HCT116 (cell line): ENCODE results near the gene RAPGEF3. TPM values are rescaled to one million over a fixed set of nuclear protein-coding genes. Genes with fewer than 3 reads are reported as not detected.

Experiments
- ATAC-seq: fragments of 200-7000 bp; cut with Tn5 transposase; 2 replicates; pipeline ENCODE4 v1.9.1; 2020; ENCODE audit warnings: mild to moderate bottlenecking, moderate library complexity
- BruUV-seq: library from RNA; stranded (reverse); fragments of 400-500 nt; replicated peaks from 2 replicates; lab custom pipeline; 2021; lab: Mats Ljungman, UMichigan
- CTCF ChIA-PET: fragments of 300-600 bp; sonication (Branson Sonifier 250); formaldehyde crosslinking; loops from one replicate; lab custom pipeline; 2021; ENCODE audit warnings: antibody characterized with exemption; lab: Charles Lee
- POLR2A ChIA-PET: fragments of 300-600, 350-600 bp; sonication (Branson Sonifier 250); formaldehyde crosslinking; loops from one replicate; lab custom pipeline; 2021; ENCODE audit warnings: antibody characterized with exemption; lab: Charles Lee
- RAD21 ChIA-PET, 2 experiments: fragments of 300-600 bp; sonication (Branson Sonifier 250); formaldehyde crosslinking; loops; one replicate each; lab custom pipeline; 2023; ENCODE audit warnings: low total read pairs in 2 of 2; ENCODE audit not compliant: uncharacterized antibody in 2 of 2, unreplicated experiment in 2 of 2, low non-redundant PET in 1 of 2; lab: Charles Lee
- DNase-seq: peaks from one replicate; pipeline ENCODE4 v3.0.0-alpha.2; 2010; ENCODE audit warnings: low read depth, low spot score
- H2AFZ ChIP-seq: fragments of 200-600 bp; shearing (Covaris generic), sonication (generic); 2 replicates; pipeline ENCODE4 v1.6.1; 2017; ENCODE audit warnings: low read depth, mixed run types, mixed read lengths, antibody characterized with exemption, low read length; ENCODE audit not compliant: poor library complexity, severe bottlenecking
- H3K27ac ChIP-seq: 2 replicates; pipeline ENCODE4 v1.5.1; 2012; ENCODE audit warnings: low read depth, low read length
- H3K27me3 ChIP-seq: fragments of 200-600 bp; sonication (generic); 2 replicates; pipeline ENCODE4 v1.6.1; 2016; ENCODE audit warnings: mixed run types, low read length, mixed read lengths; ENCODE audit not compliant: insufficient read depth
- H3K36me3 ChIP-seq, 2 experiments: fragments of 200-500 bp in 1 of 2; fragments of 200-600 bp in 1 of 2; sonication (Bioruptor generic) in 1 of 2; sonication (generic) in 1 of 2; 2 replicates each; pipeline versions ENCODE4 v1.5.1 to v1.6.1; 2014 to 2016; ENCODE audit warnings: low read length in 2 of 2, inconsistent platforms in 1 of 2, mixed read lengths in 1 of 2, mixed run types in 1 of 2; ENCODE audit not compliant: insufficient read depth in 2 of 2, control insufficient read depth in 1 of 2
- H3K4me1 ChIP-seq, 2 experiments: fragments of 200-600 bp in 1 of 2; sonication (generic) in 1 of 2; 2 replicates each; pipeline versions ENCODE4 v1.5.1 to v1.6.1; 2012 to 2017; ENCODE audit warnings: low read length in 2 of 2, inconsistent platforms in 1 of 2, mild to moderate bottlenecking in 1 of 2, mixed read lengths in 1 of 2, mixed run types in 1 of 2, moderate library complexity in 1 of 2; ENCODE audit not compliant: insufficient read depth in 2 of 2, control insufficient read depth in 1 of 2
- H3K4me2 ChIP-seq: fragments of 200-600 bp; sonication (generic); 2 replicates; pipeline ENCODE4 v1.6.1; 2017; ENCODE audit warnings: mixed run types, low read length, mixed read lengths
- H3K4me3 ChIP-seq, 2 experiments: fragments of 200-600 bp in 1 of 2; sonication (generic) in 1 of 2; replicated peaks in 1 of 2; 2 replicates each; pipeline ENCODE4 v1.5.1; 2011 to 2016; ENCODE audit warnings: low read length in 2 of 2, control low read depth in 1 of 2, low read depth in 1 of 2, mild to moderate bottlenecking in 1 of 2, mixed read lengths in 1 of 2, mixed run types in 1 of 2
- H3K79me2 ChIP-seq: fragments of 200-600 bp; sonication (generic); 2 replicates; pipeline ENCODE4 v1.6.1; 2017; ENCODE audit warnings: mild to moderate bottlenecking, mixed run types, low read length, moderate library complexity, mixed read lengths; ENCODE audit not compliant: insufficient read depth
- H3K9ac ChIP-seq: fragments of 200-600 bp; sonication (generic); 2 replicates; pipeline ENCODE4 v1.6.1; 2016; ENCODE audit warnings: low read length, mixed read lengths
- H3K9me2 ChIP-seq: fragments of 200-600 bp; sonication (generic), shearing (Covaris generic); 2 replicates; pipeline ENCODE4 v1.6.1; 2017; ENCODE audit warnings: mixed run types, mild to moderate bottlenecking, moderate library complexity; ENCODE audit not compliant: insufficient read depth
- H3K9me3 ChIP-seq, 2 experiments: fragments of 200-500 bp in 1 of 2; fragments of 200-600 bp in 1 of 2; sonication (Bioruptor generic) in 1 of 2; sonication (generic) in 1 of 2; 2 replicates each; pipeline ENCODE4 v1.6.1; 2014 to 2017; ENCODE audit warnings: low read length in 2 of 2, mixed read lengths in 2 of 2, inconsistent platforms in 1 of 2, low read depth in 1 of 2, mild to moderate bottlenecking in 1 of 2, mixed run types in 1 of 2, moderate library complexity in 1 of 2; ENCODE audit not compliant: control insufficient read depth in 1 of 2, insufficient read depth in 1 of 2
- H4K20me1 ChIP-seq: fragments of 200-600 bp; sonication (generic), shearing (Covaris generic); 2 replicates; pipeline ENCODE4 v1.6.1; 2017; ENCODE audit warnings: mixed run types, mild to moderate bottlenecking, moderate library complexity; ENCODE audit not compliant: insufficient read depth
- CBX3 ChIP-seq: IDR thresholded peaks from 2 replicates; pipeline ENCODE4 v1.6.1; 2012; ENCODE audit warnings: low read depth
- CEBPB ChIP-seq: IDR thresholded peaks from 2 replicates; pipeline ENCODE4 v1.6.1; 2012; ENCODE audit warnings: low read depth
- EGR1 ChIP-seq: IDR thresholded peaks from 2 replicates; pipeline ENCODE4 v1.6.1; 2012; ENCODE audit warnings: low read depth
- ELF1 ChIP-seq: IDR thresholded peaks from 2 replicates; pipeline ENCODE4 v1.6.1; 2012; ENCODE audit warnings: low read depth, borderline replicate concordance
- EZH2phosphoT487 ChIP-seq: fragments of 200-600 bp; IDR thresholded peaks from 2 replicates; pipeline ENCODE4 v1.6.1; 2018; ENCODE audit warnings: antibody characterized with exemption, borderline replicate concordance
- FOSL1 ChIP-seq: IDR thresholded peaks from 2 replicates; pipeline ENCODE4 v1.6.1; 2012; ENCODE audit warnings: low read depth
- JUND ChIP-seq: IDR thresholded peaks from 2 replicates; pipeline ENCODE4 v1.6.1; 2012
- MAX ChIP-seq: IDR thresholded peaks from 2 replicates; pipeline ENCODE4 v1.6.1; 2012
- RAD21 ChIP-seq: IDR thresholded peaks from 2 replicates; pipeline ENCODE4 v1.6.1; 2012; ENCODE audit warnings: low read depth, mild to moderate bottlenecking
- SIN3A ChIP-seq: IDR thresholded peaks from 2 replicates; pipeline ENCODE4 v1.6.1; 2012; ENCODE audit warnings: low read depth
- SRF ChIP-seq: IDR thresholded peaks from 2 replicates; pipeline ENCODE4 v1.6.1; 2012; ENCODE audit warnings: low read depth
- YY1 ChIP-seq: IDR thresholded peaks from 2 replicates; pipeline ENCODE4 v1.6.1; 2011; ENCODE audit warnings: low read length, low read depth, moderate library complexity, mild to moderate bottlenecking; ENCODE audit not compliant: insufficient replicate concordance; ENCODE audit errors: extremely low read depth
- ZFX ChIP-seq: fragments of 450-650 bp; IDR thresholded peaks from 2 replicates; pipeline ENCODE4 v1.6.1; 2017
- ZNF274 ChIP-seq: fragments of 200-500 bp; sonication (Bioruptor generic); IDR thresholded peaks from 2 replicates; pipeline ENCODE4 v1.6.1; 2014; ENCODE audit warnings: mild to moderate bottlenecking, low read depth, low read length, inconsistent platforms
- intact Hi-C: fragments of 100-400 bp; cut with micrococcal nuclease; formaldehyde crosslinking; loops from 2 replicates; pipeline ENCODE4 v1.10.0; 2022
- total RNA-seq: library from RNA; stranded (reverse); gene quantifications from one replicate; pipeline ENCODE4 v1.2.1, GENCODE V29; 2021; ENCODE audit not compliant: unreplicated experiment
- TF ChIP-seq, protein P1 (sequence below): IDR thresholded peaks from 2 replicates; pipeline ENCODE4 v1.6.1; 2011; ENCODE audit warnings: mild to moderate bottlenecking, low read length, moderate library complexity; ENCODE audit not compliant: insufficient replicate concordance; ENCODE audit errors: extremely low read depth
- TF ChIP-seq, protein P2 (sequence below): IDR thresholded peaks from 2 replicates; pipeline ENCODE4 v1.6.1; 2012

The RAPGEF3 gene
- total RNA-seq, 1 experiment from 2014 or later = 1.8 TPM

GRCh38 chr12:47722136-47722834 is 36.4 kb downstream of the RAPGEF3 start:
- no peak for TF ChIP-seq ZFX
- TF ChIP-seq RAD21 = no peak
- TF ChIP-seq, protein P1, sequence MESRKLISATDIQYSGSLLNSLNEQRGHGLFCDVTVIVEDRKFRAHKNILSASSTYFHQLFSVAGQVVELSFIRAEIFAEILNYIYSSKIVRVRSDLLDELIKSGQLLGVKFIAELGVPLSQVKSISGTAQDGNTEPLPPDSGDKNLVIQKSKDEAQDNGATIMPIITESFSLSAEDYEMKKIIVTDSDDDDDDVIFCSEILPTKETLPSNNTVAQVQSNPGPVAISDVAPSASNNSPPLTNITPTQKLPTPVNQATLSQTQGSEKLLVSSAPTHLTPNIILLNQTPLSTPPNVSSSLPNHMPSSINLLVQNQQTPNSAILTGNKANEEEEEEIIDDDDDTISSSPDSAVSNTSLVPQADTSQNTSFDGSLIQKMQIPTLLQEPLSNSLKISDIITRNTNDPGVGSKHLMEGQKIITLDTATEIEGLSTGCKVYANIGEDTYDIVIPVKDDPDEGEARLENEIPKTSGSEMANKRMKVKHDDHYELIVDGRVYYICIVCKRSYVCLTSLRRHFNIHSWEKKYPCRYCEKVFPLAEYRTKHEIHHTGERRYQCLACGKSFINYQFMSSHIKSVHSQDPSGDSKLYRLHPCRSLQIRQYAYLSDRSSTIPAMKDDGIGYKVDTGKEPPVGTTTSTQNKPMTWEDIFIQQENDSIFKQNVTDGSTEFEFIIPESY = no peak
- TF ChIP-seq EZH2phosphoT487 = no peak
- TF ChIP-seq FOSL1 = no peak
- TF ChIP-seq MAX = no peak
- H3K4me2 ChIP-seq = no peak overlapping the region
- no peaks in the 10 kb centered on the region for H3K27me3 ChIP-seq
- no peak overlapping the region for H2AFZ ChIP-seq
- ChIA-PET CTCF (interaction anchor here (1.9 kb wide), 1 partner anchor 21 kb away, joined by 5 read pairs; no protein-coding TSS in a partner anchor), POLR2A (no interaction called here), RAD21 (no interaction called here)
- DNase-seq (no peak), ATAC-seq (no peak)
- no peak overlapping the region for H3K4me3 ChIP-seq
- H3K79me2 ChIP-seq = no peaks in the 10 kb centered on the region
- H3K4me1 ChIP-seq = peaks cover 0 to 12% of the 10 kb centered on the region in 2 experiments; a peak in 1 of 4 replicates
- no peaks in the 10 kb centered on the region for H3K9me3 ChIP-seq
- no TSS peak for BruUV-seq
- no peaks in the 10 kb centered on the region for H3K36me3 ChIP-seq
- no peaks in the 10 kb centered on the region for H4K20me1 ChIP-seq
- intact Hi-C loops = no loop called here
- H3K9me2 ChIP-seq = no peaks in the 10 kb centered on the region
- no peak overlapping the region for H3K9ac ChIP-seq
- no peak overlapping the region for H3K27ac ChIP-seq

- Histone ChIP-seq H2AFZ (no peak overlapping the region), H3K36me3 (no peaks in the 10 kb centered on the region), H4K20me1 (no peaks in the 10 kb centered on the region), H3K9ac (no peak overlapping the region), H3K27me3 (no peaks in the 10 kb centered on the region), H3K9me2 (no peaks in the 10 kb centered on the region), H3K4me1 (peaks cover 0 to 12% of the 10 kb centered on the region in 2 experiments; a peak in 1 of 4 replicates), H3K9me3 (no peaks in the 10 kb centered on the region), H3K4me2 (no peak overlapping the region), H3K27ac (no peak overlapping the region), H3K79me2 (no peaks in the 10 kb centered on the region), H3K4me3 (no peak overlapping the region)
- ChIA-PET RAD21 (no interaction called here), CTCF (no interaction called here), POLR2A (no interaction called here)
- TF ChIP-seq EGR1 (no peak), SIN3A (no peak), JUND (no peak), ELF1 (no peak), CEBPB (no peak), EZH2phosphoT487 (no peak), ZNF274 (no peak), SRF (no peak), MAX (no peak), FOSL1 (no peak), CBX3 (no peak), YY1 (no peak), ZFX (no peak)
- TF ChIP-seq, protein P2, sequence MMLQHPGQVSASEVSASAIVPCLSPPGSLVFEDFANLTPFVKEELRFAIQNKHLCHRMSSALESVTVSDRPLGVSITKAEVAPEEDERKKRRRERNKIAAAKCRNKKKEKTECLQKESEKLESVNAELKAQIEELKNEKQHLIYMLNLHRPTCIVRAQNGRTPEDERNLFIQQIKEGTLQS = no peak
- no TSS peak for BruUV-seq
- ATAC-seq (no peak), DNase-seq (no peak)
- intact Hi-C loops = no loop called here
Measured at GRCh38 chr12:47721431-47721973, 37.2 kb downstream of the RAPGEF3 start.
